Activated naive CD4-positive, alpha-beta T cell treated with anti-CD3 and anti-CD28 coated beads, Interleukin-2, amount 50 U/mL, for 16 hours (primary cell): Measurements from ENCODE around the gene FBXW2.

Experiments
- DNase-seq: peaks from one replicate; pipeline ENCODE4 v3.0.0-alpha.2; 2020

Gene FBXW2

DNA sequence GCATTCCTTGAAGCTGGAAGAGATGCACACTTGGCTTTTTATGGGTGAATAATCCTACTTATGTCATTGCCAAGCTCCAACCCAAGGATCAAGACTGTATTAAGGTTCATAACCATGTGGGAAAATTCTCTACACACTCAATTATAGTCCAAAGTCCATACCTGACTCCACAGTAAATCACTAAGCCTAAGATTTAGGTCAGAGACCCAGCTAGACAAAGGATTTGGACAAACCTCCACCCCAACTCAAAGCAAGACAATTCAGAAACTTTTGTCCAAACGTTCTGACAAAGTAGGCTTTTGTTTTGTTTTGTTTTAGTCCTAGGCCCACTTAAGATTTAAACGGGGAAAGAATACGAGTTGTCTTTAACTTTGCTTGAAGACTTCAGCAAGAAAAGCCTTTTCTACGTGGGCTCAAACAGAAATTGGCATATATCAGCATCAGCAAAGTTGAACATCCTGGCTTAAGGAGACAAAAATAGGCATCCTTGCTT, 80.6 kb downstream of the FBXW2 start:
- no peak for DNase-seq

DNA sequence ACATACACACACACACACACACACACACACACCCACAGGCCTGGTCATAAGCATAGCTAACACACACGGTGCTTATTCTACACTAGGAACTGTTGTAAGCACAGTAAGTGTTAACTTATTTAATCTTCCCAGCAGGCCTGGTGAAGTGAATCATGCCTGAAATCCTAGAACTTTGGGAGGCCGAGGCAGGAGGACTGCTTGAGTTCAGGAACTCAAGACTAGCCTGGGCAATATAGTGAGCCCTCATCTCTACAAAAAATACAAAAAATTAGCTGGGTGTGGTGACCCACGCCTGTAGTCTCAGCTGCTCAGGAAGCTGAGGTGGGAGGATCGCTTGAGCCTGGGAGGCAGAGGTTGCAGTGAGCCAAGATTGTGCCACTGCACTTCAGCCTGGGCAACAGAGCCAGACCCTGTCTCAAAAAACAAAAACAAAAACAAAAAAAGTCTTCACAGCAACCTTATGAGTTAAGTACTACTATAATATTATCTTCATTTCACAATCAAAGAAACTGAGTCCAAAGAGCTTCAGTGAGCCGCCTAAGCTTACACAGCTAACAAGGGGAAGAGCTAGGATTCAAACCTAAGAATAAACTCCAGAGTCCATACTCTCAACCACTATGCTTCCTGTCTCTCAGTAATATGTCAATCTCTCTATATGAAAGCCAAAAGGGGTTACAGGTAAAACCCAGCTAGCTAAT, 81.2 kb downstream of the FBXW2 start:
- DNase-seq: no peak

DNA sequence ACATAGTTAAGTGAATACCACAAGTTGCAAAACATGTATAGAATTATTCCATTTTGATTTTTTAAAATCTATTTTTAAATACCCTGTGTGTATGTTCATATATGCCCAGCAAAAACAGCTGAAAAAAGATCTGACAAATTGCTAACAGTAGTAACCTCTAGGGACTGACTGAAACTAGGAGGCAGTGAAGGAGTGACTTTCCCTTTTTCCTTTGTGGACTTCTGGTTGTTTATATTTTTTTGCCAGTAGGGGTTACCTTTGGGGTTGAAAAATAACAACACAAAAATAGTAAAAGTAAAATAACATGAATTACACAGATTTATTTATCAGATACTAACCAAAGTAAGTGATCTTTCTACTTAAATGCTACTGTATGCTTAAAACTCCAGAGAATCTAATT, 81.9 kb downstream of the FBXW2 start:
- DNase-seq: no peak

DNA sequence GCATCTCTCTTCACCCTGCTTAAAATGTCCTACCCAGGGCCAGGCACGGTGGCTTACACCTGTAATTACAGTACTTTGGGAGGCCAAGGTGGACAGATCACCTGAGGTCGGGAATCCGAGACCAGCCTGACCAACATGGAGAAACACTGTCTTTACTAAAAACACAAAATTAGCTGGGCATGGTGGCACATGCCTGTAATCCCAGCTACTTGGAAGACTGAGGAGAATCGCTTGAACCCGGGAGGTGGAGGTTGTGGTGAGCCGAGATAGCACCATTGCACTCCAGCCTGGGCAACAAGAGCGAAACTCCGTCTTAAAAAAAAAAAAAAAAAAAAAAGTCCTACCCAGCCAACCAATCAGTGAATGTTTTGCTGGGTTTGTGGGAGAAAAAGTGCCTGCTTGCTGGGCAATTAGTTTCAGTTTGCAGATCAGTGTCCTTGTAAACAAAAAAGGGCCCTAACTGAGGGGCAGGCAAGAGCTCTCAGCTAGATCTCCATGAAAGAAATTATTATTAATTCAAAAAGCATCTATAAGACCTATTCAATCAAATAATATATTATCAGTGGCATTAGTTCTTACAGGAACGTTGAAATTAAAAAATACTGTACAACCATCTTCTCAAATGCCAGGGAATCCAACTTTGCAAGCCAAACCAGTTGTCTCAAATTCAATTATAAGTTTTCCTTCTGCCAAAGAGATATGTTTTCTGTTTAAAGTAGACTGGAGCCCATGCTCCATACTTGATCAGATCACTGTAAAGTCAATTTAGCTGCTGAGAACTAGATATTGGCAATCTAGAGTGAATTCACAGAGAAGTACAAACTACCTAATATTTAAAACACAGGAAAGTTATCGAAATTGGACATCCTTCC, 82.9 kb downstream of the FBXW2 start:
- no peak for DNase-seq

- no peak for DNase-seq
These were observed 84.5 kb downstream of the FBXW2 start for GRCh38 chr9:120708526-120709224.

DNA sequence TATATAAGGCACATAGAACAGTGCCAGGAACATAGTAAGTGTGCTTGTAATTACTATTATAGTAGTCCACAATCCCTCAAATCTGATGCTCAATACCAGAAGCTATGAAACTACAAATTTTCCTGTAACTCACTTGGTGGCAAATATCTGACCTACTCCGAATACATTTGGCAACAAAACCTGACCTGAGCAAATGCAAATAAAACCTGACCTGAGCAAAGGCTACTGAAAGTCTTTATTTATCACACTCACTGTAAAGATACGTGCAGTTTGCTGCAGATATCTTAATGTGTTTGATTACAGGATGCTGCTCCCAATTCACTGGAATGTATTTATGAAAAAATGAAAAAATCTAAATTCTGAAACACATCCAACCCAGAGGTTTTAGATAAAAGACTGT, 86.0 kb downstream of the FBXW2 start:
- DNase-seq: no peak
